VCaP (cell line): ENCODE data around the gene DIAPH3.

Source experiments
- H3K27ac ChIP-seq: fragments of 450-650 bp; 2 replicates; pipeline ENCODE4 v1.5.1; 2017
- CTCF ChIP-seq: fragments of 450-650 bp; conservative IDR thresholded peaks from 2 replicates; pipeline ENCODE4 v1.5.1; 2017; ENCODE audit warnings: mild to moderate bottlenecking, moderate library complexity

DIAPH3 gene

GRCh38 chr13:59621773-59622172 is 542.0 kb downstream of the DIAPH3 start:
- no peak overlapping the region for H3K27ac ChIP-seq
- no peak for TF ChIP-seq CTCF
